ENCODE data around the gene RBM48. TPM values are rescaled to one million over a fixed set of nuclear protein-coding genes. Genes with fewer than 3 reads are reported as not detected.
"Not testable (repeated sequence)": the region's sequence is repeated elsewhere in the genome, so short reads cannot be mapped to it uniquely, and the experiment has no call there.

RBM48 gene
- polyA plus RNA-seq, 3 donors = 16.0 to 19.3 (median 18.5) TPM

- peak; percentile 50 for DNase-seq
Observed at GRCh38 chr7:92527300-92528187, 1.1 kb upstream of the RBM48 start.

DNA sequence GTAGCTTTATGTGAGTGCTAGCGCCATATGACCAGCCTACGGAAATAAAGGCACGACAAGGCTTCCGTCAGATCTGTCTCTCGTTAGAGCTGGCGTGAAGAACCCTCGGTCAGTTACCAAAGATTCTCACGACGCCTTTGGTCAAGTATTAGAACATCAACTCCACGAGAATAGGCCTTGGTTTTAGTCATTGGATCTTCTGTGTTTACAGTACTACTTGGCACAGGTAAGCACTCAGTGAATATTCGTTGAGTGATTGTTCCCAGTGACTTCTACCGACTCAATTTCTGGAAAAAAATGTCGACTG lies 316 bp downstream of the RBM48 start:
- DNase-seq = no peak

DNA sequence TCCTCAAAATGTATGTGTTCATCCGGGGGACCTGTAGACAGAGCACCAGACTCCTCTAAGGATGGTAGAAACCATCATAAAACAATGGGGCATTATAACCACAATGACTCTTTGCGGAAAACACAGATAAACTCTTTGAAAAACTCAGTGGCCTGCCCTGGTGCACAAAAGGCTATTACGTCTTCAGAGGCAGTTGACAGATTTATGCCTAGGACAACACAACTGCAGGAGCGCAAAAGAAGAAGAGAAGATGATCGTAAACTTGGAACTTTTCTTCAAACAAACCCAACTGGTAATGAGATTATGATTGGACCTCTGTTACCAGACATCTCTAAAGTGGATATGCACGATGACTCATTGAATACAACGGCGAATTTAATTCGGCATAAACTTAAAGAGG lies 6.0 kb downstream of the RBM48 start:
- DNase-seq = no peak

GRCh38 chr7:92543542-92543941 lies 14.9 kb downstream of the RBM48 start:
- DNase-seq = not testable (repeated sequence)

DNA sequence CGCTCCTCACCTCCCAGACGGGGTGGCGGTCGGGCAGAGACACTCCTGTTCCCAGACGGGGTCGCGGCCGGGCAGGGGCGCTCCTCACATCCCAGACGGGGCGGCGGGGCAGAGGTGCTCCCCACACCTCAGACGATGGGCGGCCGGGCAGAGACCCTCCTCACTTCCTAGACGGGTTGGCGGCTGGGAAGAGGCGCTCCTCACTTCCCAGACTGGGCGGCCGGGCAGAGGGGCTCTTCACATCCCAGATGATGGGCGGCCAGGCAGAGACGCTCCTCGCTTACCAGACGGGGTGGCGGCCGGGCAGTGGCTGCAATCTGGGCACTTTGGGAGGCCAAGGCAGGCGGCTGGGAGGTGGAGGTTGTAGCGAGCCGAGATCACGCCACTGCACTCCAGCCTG lies 16.5 kb downstream of the RBM48 start:
- not testable (repeated sequence) for DNase-seq

- no peak for DNase-seq
Observed at GRCh38 chr7:92546856-92547497, 18.4 kb downstream of the RBM48 start.

DNA sequence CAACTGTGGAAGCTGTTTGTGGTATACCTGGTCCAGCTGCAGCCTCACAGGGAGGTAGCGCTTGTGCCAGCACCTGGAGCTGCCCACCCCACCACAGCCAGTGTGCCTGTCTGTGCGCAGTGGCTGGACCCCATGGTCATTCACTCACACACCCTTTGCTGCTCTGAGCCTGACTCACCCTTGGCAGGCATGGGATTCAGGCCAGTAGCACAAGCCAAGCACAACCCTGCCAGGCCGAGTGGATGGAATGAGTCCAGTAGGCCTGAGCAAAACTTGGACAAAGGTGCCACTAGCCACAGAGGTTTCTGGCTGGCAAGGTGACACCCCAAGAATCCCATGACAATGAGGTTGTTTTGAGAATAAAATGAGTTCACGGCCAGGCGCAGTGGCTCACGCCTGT lies 19.0 kb downstream of the RBM48 start:
- DNase-seq = no peak

DNA sequence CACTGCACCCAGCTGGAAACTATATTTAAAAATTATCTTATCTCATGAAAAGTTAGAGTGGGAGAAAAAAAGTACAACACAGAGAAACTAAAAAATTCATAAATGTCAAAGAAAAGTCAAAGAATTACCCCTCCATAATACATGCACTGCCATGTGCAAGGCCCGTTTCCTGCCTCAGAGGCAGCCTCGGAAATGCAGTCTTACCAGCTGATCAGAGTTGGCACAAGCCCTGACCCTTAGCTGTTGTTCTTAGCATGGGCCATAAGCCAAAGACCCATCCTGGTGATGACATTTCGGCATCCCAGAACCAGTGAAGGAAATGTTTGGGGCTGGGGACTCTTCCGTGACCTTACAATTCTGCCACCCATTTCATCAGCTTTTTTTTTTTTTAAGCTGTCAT lies 21.6 kb downstream of the RBM48 start:
- no peak for DNase-seq

DNA sequence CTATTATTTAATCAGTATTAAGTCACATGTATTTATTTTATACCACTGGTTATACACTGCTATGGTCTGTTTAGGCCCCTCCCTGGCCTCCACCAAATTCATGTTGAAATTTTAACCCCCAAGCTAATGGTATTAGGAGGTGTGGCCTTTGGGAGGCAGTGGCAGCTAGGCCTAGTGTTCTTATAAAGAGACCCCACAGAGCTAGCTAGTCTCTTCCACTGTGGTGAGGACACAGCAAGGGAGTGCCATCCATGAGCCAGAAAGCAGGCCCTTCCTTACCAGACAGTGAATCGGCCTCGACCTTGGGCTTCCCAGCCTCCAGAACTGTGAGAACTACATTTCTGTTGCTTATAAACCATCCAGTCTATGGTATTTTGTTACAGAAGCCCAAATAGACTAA lies 28.7 kb downstream of the RBM48 start:
- DNase-seq = no peak

- DNase-seq = no peak
Observed at GRCh38 chr7:92557808-92558362, 29.3 kb downstream of the RBM48 start.

GRCh38 chr7:92560602-92561001 lies 32.0 kb downstream of the RBM48 start:
- DNase-seq = no peak

- no peak for DNase-seq
Observed at GRCh38 chr7:92563345-92563744, 34.8 kb downstream of the RBM48 start.

DNA sequence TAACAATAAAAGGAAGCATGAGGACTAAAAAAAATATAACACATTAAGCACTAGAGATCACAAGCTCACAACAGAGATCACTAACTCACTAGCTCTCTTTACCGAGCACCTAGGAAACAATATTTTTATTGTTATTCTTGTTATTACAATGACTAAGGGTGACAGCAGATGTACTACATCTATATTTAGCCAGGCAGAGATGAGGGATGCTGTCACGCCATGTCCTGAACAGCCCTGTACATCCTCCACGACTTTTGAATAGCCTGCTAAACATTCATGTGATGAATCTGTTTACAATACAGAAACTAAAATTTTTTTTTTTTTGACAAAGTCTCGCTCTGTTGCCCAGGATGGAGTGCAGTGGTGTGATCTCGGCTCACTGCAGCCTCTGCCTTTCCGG lies 38.9 kb downstream of the RBM48 start:
- no peak for DNase-seq

- no peak for DNase-seq
Observed at GRCh38 chr7:92569137-92569536, 40.5 kb downstream of the RBM48 start.

- no peak for DNase-seq
Observed at GRCh38 chr7:92576296-92576695, 47.7 kb downstream of the RBM48 start.

GRCh38 chr7:92582948-92583347 lies 54.4 kb downstream of the RBM48 start:
- no peak for DNase-seq

- no peak for DNase-seq
Observed at GRCh38 chr7:92584953-92585352, 56.4 kb downstream of the RBM48 start.

- no peak for DNase-seq
Observed at GRCh38 chr7:92586403-92586802, 57.8 kb downstream of the RBM48 start.

- DNase-seq = no peak
Observed at GRCh38 chr7:92586841-92587240, 58.2 kb downstream of the RBM48 start.
